Gastrocnemius medialis (tissue), 4 donors: ENCODE results near the gene MCUR1.
"Not testable (repeated sequence)": the region's sequence is repeated elsewhere in the genome, so short reads cannot be mapped to it uniquely, and the experiment has no call there.

ENCODE experiments used
- POLR2A ChIP-seq, 2 donors: fragments of 450-650 bp; IDR thresholded peaks; one replicate each; pipeline ENCODE4 v1.6.1; 2017; ENCODE audit warnings: antibody characterized with exemption in 2 of 2, mild to moderate bottlenecking in 2 of 2, moderate library complexity in 2 of 2
- TF ChIP-seq, protein P1 (sequence below), 5 experiments: fragments of 450-650 bp in 3 of 5; fragments of 200-600 bp in 2 of 5; sonication (generic) in 2 of 5; IDR thresholded peaks in 4 of 5; conservative IDR thresholded peaks in 1 of 5; 1 replicate in 4 of 5; 2 replicates in 1 of 5; pipeline ENCODE4 v1.5.1; 2016 to 2019; ENCODE audit warnings: antibody characterized with exemption in 5 of 5, mild to moderate bottlenecking in 3 of 5, moderate library complexity in 3 of 5

DNA sequence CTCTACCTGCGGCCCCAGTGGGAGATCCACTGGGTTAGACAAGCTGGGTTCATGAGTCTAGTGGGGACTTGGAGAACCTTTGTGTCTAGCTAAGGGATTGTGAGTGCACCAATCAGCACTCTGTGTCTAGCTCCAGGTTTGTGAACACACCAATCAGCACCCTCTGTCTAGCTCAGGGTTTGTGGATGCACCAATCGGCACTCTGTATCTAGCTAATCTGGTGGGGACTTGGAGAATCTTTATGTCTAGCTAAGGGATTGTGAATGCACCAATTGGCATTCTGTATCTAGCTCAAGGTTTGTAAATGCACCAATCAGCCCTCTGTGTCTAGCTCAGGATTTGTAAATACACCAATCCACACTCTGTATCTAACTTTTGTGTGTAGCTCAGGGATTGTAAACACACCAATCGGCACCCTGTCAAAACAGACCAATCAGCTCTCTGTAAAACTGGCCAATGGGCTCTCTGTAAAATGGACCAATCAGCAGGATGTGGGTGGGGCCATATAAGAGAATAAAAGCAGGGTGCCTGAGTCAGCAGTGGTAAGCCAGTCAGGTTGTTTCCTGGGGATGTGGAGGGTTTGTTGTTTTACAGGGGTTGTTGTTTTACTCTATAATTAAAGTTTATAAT is 46.3 kb upstream of the MCUR1 start:
- TF ChIP-seq, protein P1, sequence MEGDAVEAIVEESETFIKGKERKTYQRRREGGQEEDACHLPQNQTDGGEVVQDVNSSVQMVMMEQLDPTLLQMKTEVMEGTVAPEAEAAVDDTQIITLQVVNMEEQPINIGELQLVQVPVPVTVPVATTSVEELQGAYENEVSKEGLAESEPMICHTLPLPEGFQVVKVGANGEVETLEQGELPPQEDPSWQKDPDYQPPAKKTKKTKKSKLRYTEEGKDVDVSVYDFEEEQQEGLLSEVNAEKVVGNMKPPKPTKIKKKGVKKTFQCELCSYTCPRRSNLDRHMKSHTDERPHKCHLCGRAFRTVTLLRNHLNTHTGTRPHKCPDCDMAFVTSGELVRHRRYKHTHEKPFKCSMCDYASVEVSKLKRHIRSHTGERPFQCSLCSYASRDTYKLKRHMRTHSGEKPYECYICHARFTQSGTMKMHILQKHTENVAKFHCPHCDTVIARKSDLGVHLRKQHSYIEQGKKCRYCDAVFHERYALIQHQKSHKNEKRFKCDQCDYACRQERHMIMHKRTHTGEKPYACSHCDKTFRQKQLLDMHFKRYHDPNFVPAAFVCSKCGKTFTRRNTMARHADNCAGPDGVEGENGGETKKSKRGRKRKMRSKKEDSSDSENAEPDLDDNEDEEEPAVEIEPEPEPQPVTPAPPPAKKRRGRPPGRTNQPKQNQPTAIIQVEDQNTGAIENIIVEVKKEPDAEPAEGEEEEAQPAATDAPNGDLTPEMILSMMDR (IDR thresholded peaks at IDR 0.05 in 4 of 5, conservative IDR thresholded peaks at IDR 0.05 in 1 of 5): not testable (repeated sequence)
- not testable (repeated sequence) for TF ChIP-seq POLR2A (IDR thresholded peaks at IDR 0.05)
